Thyroid gland (tissue), 4 donors: ENCODE measurements around the gene CYP2A6. TPM values are rescaled to one million over a fixed set of nuclear protein-coding genes. Genes with fewer than 3 reads are reported as not detected.
"Not testable (repeated sequence)": the region's sequence is repeated elsewhere in the genome, so short reads cannot be mapped to it uniquely, and the experiment has no call there.

Experiments
- DNase-seq, 2 donors: peaks; one replicate each; pipeline ENCODE4 v3.0.0-alpha.2; 2019
- H3K27ac ChIP-seq, 3 donors: fragments of 200-600 bp; sonication (generic); 1 replicate in 2 of 3; 2 replicates in 1 of 3; pipeline ENCODE4 v1.5.1; 2016 to 2019; ENCODE audit warnings: mild to moderate bottlenecking in 1 of 3, moderate library complexity in 1 of 3
- H3K27me3 ChIP-seq: fragments of 200-600 bp; sonication (generic); one replicate; pipeline ENCODE4 v1.5.1; 2019
- H3K36me3 ChIP-seq, 2 donors: fragments of 200-600 bp; sonication (generic); one replicate each; pipeline ENCODE4 v1.5.1; 2016 to 2019
- H3K4me1 ChIP-seq, 2 donors: fragments of 200-600 bp; sonication (generic); one replicate each; pipeline ENCODE4 v1.5.1; 2017 to 2019
- H3K4me3 ChIP-seq, 3 donors: fragments of 200-600 bp; sonication (generic); replicated peaks in 1 of 3; 1 replicate in 2 of 3; 2 replicates in 1 of 3; pipeline ENCODE4 v1.5.1; 2016; ENCODE audit warnings: mild to moderate bottlenecking in 1 of 3
- H3K9me3 ChIP-seq: fragments of 200-600 bp; sonication (generic); one replicate; pipeline ENCODE4 v1.5.1; 2017
- CTCF ChIP-seq, 6 experiments: fragments of 200-600 bp in 3 of 6; fragments of 450-650 bp in 3 of 6; sonication (generic) in 3 of 6; IDR thresholded peaks; one replicate each; pipeline ENCODE4 v1.5.1; 2016 to 2019; ENCODE audit warnings: antibody characterized with exemption in 6 of 6, mild to moderate bottlenecking in 2 of 6, inconsistent platforms in 1 of 6, moderate library complexity in 1 of 6
- POLR2A ChIP-seq, 2 donors: fragments of 450-650 bp; IDR thresholded peaks; one replicate each; pipeline ENCODE4 v1.6.1; 2017; ENCODE audit warnings: antibody characterized with exemption in 2 of 2, mild to moderate bottlenecking in 2 of 2, moderate library complexity in 1 of 2
- WGBS, 2 donors: methylation state at CpG; one replicate each; pipeline ENCODE4 v1.1.5; 2017; 5-methylcytosine and 5-hydroxymethylcytosine counted together
- intact Hi-C: fragments of 100-400 bp; cut with DNase I; formaldehyde crosslinking; loops from one replicate; pipeline ENCODE4 v1.15.1; 2023
- total RNA-seq, 4 donors: library from RNA; depleted of rRNA; stranded (reverse); fragments of >200 nt; gene quantifications; one replicate each; pipeline ENCODE4 v1.2.3, GENCODE V29; 2016

Gene CYP2A6
- total RNA-seq, 4 donors from 2014 or later: not detected

DNA sequence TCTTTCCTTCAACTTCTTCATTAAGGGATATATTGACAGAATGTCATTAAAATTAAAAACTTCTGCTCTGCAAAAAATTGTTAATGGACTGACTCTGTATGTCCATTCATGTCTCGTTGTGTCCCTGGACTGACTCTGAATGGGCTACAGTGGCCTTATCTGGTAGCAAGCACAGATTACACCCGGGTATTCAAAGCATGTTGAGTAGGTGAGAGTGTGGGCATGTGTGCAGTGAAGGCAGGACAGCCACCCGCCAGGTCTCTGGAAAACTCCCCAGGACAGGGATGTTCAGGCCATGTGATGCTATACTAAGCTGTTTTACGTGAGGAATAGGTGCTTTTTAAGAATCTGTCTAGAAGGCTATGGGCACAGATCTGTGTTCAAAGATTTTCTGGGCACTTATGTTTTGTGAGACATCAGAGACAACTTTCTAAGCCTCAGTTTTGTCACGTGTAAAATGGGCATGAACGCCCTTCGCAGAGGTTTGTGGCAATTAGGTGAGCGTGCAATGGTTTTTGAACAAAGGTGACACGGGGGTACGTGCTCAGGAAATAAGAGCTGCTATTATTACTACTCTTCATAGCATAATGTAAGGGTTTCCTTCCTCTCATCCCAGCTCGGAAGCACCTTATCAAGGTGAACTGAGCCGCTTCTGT, 7.1 kb downstream of the CYP2A6 start:
- H3K9me3 ChIP-seq, H3K36me3 ChIP-seq, DNase-seq, intact Hi-C loops, H3K4me1 ChIP-seq, H3K27ac ChIP-seq, H3K27me3 ChIP-seq, H3K4me3 ChIP-seq: not testable (repeated sequence)
- 42 to 57% methylated on average over 9 of the region's 12 CpGs for WGBS, 2 donors

DNA sequence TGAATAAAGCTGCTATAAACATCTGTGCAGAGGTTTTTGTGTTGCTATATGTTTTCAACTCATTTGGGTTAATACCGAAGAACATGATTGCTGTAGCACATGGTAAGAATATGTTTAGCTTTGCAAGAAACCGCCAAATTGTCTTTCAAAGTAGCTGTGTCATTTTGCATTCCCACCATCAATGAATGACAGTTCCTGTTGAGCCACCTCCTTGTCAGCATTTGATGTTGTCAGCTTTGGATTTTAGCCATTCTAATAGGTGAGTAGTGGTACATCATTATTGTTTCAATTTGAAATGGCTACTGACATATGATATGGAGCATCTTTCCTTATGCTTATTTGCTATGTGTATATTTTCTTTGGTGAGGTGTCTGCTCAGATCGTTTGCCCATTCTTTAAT, 8.2 kb downstream of the CYP2A6 start:
- intact Hi-C loops, H3K4me3 ChIP-seq, DNase-seq, H3K9me3 ChIP-seq, H3K4me1 ChIP-seq, H3K27me3 ChIP-seq, H3K36me3 ChIP-seq, H3K27ac ChIP-seq: not testable (repeated sequence)
- 85 to 95% methylated on average over 2 to 3 of the region's 3 CpGs for WGBS, 2 donors

DNA sequence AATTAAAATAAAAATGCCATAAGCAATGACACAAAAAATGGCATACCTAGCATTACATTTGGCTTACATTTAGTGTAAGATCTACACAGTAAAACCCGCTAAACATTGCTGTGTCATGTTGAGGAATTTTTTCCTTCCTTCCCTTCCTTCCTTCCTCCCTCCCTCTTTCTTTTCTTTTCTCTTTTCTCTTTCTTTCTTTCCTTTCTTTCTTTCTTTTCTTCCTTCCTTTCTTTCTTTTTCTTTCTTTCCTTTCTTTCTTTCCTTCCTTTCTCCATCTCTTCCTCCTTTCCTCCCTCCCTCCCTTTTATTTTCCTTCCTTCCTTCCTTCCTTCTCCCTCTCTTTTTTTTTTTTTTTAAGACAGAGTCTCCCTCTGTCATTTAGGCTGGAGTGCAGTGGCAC, 11.8 kb downstream of the CYP2A6 start:
- H3K4me1 ChIP-seq, H3K9me3 ChIP-seq, DNase-seq, intact Hi-C loops, H3K27me3 ChIP-seq, H3K27ac ChIP-seq, H3K36me3 ChIP-seq, H3K4me3 ChIP-seq: not testable (repeated sequence)
- 83 to 87% methylated on average over 1 of the region's 1 CpG for WGBS, 2 donors

- DNase-seq: no peak
- H3K4me1 ChIP-seq: no peaks in the 10 kb centered on the region
- WGBS, 2 donors: 85 to 87% methylated on average over 6 of the region's 6 CpGs
- TF ChIP-seq CTCF (IDR thresholded peaks at IDR 0.05) (no peak), POLR2A (IDR thresholded peaks at IDR 0.05) (no peak)
- H3K27ac ChIP-seq: no peak overlapping the region
- intact Hi-C loops: no loop called here
- H3K27me3 ChIP-seq: no peaks in the 10 kb centered on the region
- no peaks in the 10 kb centered on the region for H3K9me3 ChIP-seq
- no peak overlapping the region for H3K4me3 ChIP-seq
- no peaks in the 10 kb centered on the region for H3K36me3 ChIP-seq
These were observed 13.4 kb downstream of the CYP2A6 start for GRCh38 chr19:40836754-40837429.

DNA sequence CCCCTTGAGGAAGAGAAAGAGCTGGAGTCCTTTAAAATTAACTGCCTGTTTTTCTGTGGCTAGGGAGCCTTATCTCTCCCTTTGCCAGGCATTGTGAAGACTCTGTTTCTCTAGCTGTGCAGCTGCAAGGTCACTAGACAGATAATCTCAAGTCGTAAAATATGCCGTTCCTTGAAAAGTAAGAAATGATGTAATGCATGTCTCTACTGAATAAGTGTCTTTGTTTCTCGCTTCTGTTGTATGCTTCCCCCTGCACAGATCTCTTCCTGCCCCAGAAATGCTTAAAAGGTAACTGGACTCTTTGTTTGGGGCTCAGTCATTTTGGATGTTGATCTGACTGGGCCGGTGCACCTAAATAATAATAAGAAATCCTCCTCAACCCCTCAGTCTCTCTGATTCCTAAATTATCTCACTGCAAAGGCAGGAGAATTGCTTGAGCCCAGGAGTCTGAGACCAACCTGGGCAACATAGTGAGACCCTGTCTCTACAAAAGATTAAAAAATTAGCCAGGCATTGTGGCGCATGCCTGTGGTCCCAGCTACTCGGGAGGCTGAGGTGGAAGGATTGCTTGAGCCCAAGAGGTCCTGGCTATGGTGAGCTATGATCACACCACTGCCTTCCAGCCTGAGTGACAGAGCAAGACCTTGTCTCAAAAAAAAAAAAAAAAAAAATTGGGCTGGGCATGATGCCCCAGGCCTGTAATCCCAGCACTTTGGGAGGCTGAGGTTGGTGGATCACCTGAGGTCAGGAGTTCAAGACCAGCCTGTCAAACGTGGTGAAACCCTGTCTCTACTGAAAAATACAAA, 16.3 kb downstream of the CYP2A6 start:
- H3K36me3 ChIP-seq, H3K27ac ChIP-seq, DNase-seq, H3K9me3 ChIP-seq, H3K4me1 ChIP-seq, intact Hi-C loops, H3K4me3 ChIP-seq, H3K27me3 ChIP-seq: not testable (repeated sequence)
- 72 to 74% methylated on average over 7 of the region's 7 CpGs for WGBS, 2 donors

DNA sequence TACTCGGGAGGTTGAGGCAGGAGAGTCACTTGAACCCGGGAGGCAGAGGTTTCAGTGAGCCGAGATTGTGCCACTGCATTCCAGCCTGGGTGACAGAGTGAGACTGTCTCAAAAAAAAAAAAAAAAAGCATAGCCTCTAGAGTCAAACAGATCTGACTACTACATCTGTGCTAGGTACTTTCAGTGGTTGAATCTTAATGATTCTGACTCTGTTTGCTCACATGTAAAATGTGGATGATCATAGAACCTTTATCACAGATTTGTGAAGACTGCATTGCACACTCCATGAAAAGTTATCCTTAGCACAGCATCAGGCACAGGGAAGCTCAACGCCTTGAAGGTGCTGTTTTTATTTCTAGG, 17.8 kb downstream of the CYP2A6 start:
- H3K27ac ChIP-seq: not testable (repeated sequence)

GRCh38 chr19:40831502-40832430, 18.5 kb downstream of the CYP2A6 start:
- intact Hi-C loops: no loop called here
- TF ChIP-seq POLR2A (IDR thresholded peaks at IDR 0.05) (no peak), CTCF (IDR thresholded peaks at IDR 0.05) (no peak)
- 81 to 83% methylated on average over 7 of the region's 7 CpGs for WGBS, 2 donors
- H3K27me3 ChIP-seq: no peaks in the 10 kb centered on the region
- no peak overlapping the region for H3K27ac ChIP-seq
- H3K36me3 ChIP-seq: peaks cover 2 to 6% of the 10 kb centered on the region in 2 donors
- H3K4me3 ChIP-seq: no peak overlapping the region
- H3K4me1 ChIP-seq: no peaks in the 10 kb centered on the region
- no peak for DNase-seq
- H3K9me3 ChIP-seq: no peaks in the 10 kb centered on the region

More for the DNA sequence above, 17.8 kb downstream of the CYP2A6 start:
- H3K9me3 ChIP-seq, H3K36me3 ChIP-seq, DNase-seq, H3K4me1 ChIP-seq, intact Hi-C loops, H3K4me3 ChIP-seq, H3K27me3 ChIP-seq: not testable (repeated sequence)
- WGBS, 2 donors: 60 to 85% methylated on average over 4 of the region's 4 CpGs

GRCh38 chr19:40830741-40831140, 19.5 kb downstream of the CYP2A6 start:
- DNase-seq, H3K27ac ChIP-seq, intact Hi-C loops: not testable (repeated sequence)

More at GRCh38 chr19:40830741-40831140, 19.5 kb downstream of the CYP2A6 start:
- H3K9me3 ChIP-seq, H3K27me3 ChIP-seq, H3K4me3 ChIP-seq, H3K36me3 ChIP-seq, H3K4me1 ChIP-seq: not testable (repeated sequence)
- 96 to 97% methylated on average over 16 of the region's 16 CpGs for WGBS, 2 donors
